Right lobe of liver (tissue), 6 donors: Measurements from ENCODE around the gene TOR1AIP2. TPM values are rescaled to one million over a fixed set of nuclear protein-coding genes. Genes with fewer than 3 reads are reported as not detected.

ENCODE experiments used
- ATAC-seq, 4 donors: fragments of 200-7000 bp; cut with Tn5 transposase; one replicate each; pipeline ENCODE4 v1.9.1; 2020; ENCODE audit warnings: mild to moderate bottlenecking in 4 of 4, moderate library complexity in 4 of 4
- DNase-seq, 3 donors: peaks; one replicate each; pipeline ENCODE4 v3.0.0-alpha.2; 2020
- H3K27ac ChIP-seq, 3 donors: fragments of 200-600 bp; one replicate each; pipeline ENCODE4 v1.8.0; 2022
- H3K27me3 ChIP-seq, 2 donors: fragments of 200-600 bp; one replicate each; pipeline ENCODE4 v1.8.0; 2022
- H3K36me3 ChIP-seq, 4 donors: fragments of 200-600 bp; sonication (generic) in 1 of 4; one replicate each; pipeline versions ENCODE4 v1.5.1 to v1.8.0; 2017 to 2022; ENCODE audit warnings: control low read depth in 1 of 4
- H3K4me1 ChIP-seq, 4 donors: fragments of 200-600 bp; sonication (generic) in 1 of 4; one replicate each; pipeline versions ENCODE4 v1.5.1 to v1.8.0; 2017 to 2022; ENCODE audit warnings: control low read depth in 1 of 4
- H3K4me3 ChIP-seq, 3 donors: fragments of 200-600 bp; one replicate each; pipeline ENCODE4 v1.8.0; 2022
- H3K9me3 ChIP-seq, 4 donors: fragments of 200-600 bp; sonication (generic) in 1 of 4; one replicate each; pipeline versions ENCODE4 v1.5.1 to v1.8.0; 2017 to 2022; ENCODE audit warnings: control low read depth in 1 of 4
- CTCF ChIP-seq, 4 donors: fragments of 200-600 bp in 3 of 4; fragments of 450-650 bp in 1 of 4; IDR thresholded peaks; one replicate each; pipeline versions ENCODE4 v1.5.1 to v1.8.0; 2016 to 2022; ENCODE audit warnings: antibody characterized with exemption in 4 of 4, mild to moderate bottlenecking in 2 of 4
- POLR2A ChIP-seq: fragments of 450-650 bp; IDR thresholded peaks from one replicate; pipeline ENCODE4 v1.6.1; 2017; ENCODE audit warnings: antibody characterized with exemption, mild to moderate bottlenecking
- WGBS: methylation state at CpG from one replicate; pipeline ENCODE4 v1.1.6; 2018; ENCODE audit warnings: low coverage, low lambda C conversion rate; ENCODE audit not compliant: insufficient coverage; ENCODE audit errors: missing lambda C conversion rate; 5-methylcytosine and 5-hydroxymethylcytosine counted together
- intact Hi-C, 2 donors: fragments of 100-400 bp; cut with DNase I; formaldehyde crosslinking; loops; one replicate each; pipeline versions ENCODE4 v1.11.2 to v1.14.1; 2022
- total RNA-seq, 6 experiments: library from RNA; depleted of rRNA in 2 of 6; stranded (reverse); fragments of >200 nt in 2 of 6; fragmentation: NEBNext Ultra II Directional in 3 of 6; extraction: Animal tissue kit (Norgen Biotek cat#: 25700) in 3 of 6; gene quantifications; one replicate each; pipeline versions ENCODE4 v1.1.0 to v1.2.4, GENCODE V29; 2016 to 2023
- donor health status: DM: no; HTN: yes; CAD: no.
- donor health status: DM: no; HTN: no; CAD: no.
- donor health status: DM: no; HTN: no; CAD: no.
- donor health status: DM: no; HTN: yes; CAD: no.
- donor health status: DM: no; HTN: yes; CAD: no.

TOR1AIP2 gene
- total RNA-seq, 6 experiments from 2014 or later, result 73.3 to 140 (median 90.4) TPM

GRCh38 chr1:179883040-179883744 lies 5.6 kb upstream of the TOR1AIP2 start:
- Histone ChIP-seq H3K27me3 (no peaks in the 10 kb centered on the region), H3K36me3 (peaks cover 0 to 29% (median 4%) of the 10 kb centered on the region in 4 donors), H3K4me1 (peaks cover 0 to 50% (median 6%) of the 10 kb centered on the region in 4 donors), H3K9me3 (no peaks in the 10 kb centered on the region), H3K27ac (peak overlapping the region; percentile 99), H3K4me3 (peak overlapping the region; percentile 62 to 80 (median 77))
- ATAC-seq (peak in 1 of 4 donors; percentile 2), DNase-seq (peak in 1 of 3 donors; percentile 73)
- TF ChIP-seq POLR2A (no peak), CTCF (IDR thresholded peaks at IDR 0.05) (no peak)
- intact Hi-C loops, result no loop called here
- WGBS, result under 1% methylated on average over 8 of the region's 26 CpGs

GRCh38 chr1:179882253-179883039 lies 4.8 kb upstream of the TOR1AIP2 start, which contains the start of gene TOR1AIP1:
TOR1AIP1 (plus strand) TSS chr1:179882285; CDS start chr1:179882503, 218 bp downstream.
- ATAC-seq, result peak; percentile 81 to 90 (median 86)
- WGBS, result 0% methylated on average over 6 of the region's 72 CpGs
- Histone ChIP-seq H3K27me3 (no peaks in the 10 kb centered on the region), H3K9me3 (no peaks in the 10 kb centered on the region), H3K36me3 (peaks cover 0 to 29% (median 4%) of the 10 kb centered on the region in 4 donors), H3K27ac (peak within 1 kb of the TSS; percentile 99), H3K4me1 (peaks cover 0 to 48% (median 7%) of the 10 kb centered on the region in 4 donors), H3K4me3 (peak within 1 kb of the TSS; percentile 62 to 80 (median 77))
- peak; percentile 96 to 98 (median 97) for DNase-seq
- intact Hi-C loops, result no loop called here
- TF ChIP-seq CTCF (IDR thresholded peaks at IDR 0.05), result peak; percentile 32 to 72 (median 35)
- TF ChIP-seq POLR2A, result peak; percentile 89

DNA sequence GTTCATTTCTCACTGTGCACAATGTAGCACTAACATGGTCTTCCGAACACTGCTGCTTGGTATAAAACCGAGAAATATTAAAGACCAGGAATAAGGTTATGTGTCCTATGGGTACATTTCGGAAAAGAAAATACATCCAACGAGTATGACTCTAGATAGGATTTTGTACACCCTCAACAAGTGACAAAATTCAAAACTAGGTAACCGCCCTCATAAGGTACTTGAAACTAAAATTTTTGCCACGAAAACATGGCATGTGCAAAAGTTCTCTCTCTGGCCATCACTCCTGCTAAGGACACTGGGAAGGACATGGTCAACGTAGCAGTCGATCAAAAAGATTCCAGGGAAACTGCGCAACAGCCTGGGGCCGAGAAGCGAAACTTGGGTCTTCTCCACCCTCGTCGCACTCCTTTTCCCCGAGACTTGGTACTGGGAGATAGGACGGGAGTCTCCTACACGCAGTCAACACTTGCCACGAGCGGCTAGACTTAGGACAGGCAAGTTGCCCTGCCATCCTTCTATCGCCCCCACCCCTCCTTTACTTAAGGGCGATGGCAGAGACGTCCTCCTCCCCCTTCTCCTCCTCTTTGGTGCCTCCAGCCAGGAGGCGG lies 4.1 kb upstream of the TOR1AIP2 start:
- 1% methylated on average over 22 of the region's 22 CpGs for WGBS
- Histone ChIP-seq H3K27ac (peak overlapping the region; percentile 99), H3K4me3 (peak overlapping the region; percentile 62 to 80 (median 77)), H3K9me3 (no peaks in the 10 kb centered on the region), H3K27me3 (no peaks in the 10 kb centered on the region), H3K36me3 (peaks cover 0 to 26% (median 4%) of the 10 kb centered on the region in 4 donors), H3K4me1 (peaks cover 0 to 48% (median 7%) of the 10 kb centered on the region in 4 donors)
- ATAC-seq (no peak), DNase-seq (peak in 1 of 3 donors; percentile 87)
- TF ChIP-seq POLR2A, result no peak
- intact Hi-C loops, result no loop called here

DNA sequence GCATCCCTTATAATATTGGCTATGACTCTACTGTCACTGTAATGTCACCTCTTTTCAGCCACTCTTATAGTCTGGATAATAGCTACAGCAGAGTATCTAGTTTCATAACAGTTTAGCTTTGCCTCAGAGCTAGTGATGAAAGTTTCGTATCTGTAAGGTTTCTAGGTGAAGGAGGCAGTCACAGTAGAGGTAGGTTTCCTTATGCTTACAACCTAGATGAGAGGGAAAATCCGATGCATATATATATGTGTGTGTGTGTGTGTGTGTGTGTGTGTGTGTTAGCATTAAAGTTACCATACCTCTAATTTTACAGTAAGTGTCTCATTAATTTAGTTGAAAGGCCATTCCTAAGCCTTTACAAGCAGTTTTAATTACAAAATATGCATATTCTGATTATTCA lies 2.2 kb upstream of the TOR1AIP2 start:
- intact Hi-C loops, result no loop called here
- Histone ChIP-seq H3K36me3 (peaks cover 0 to 8% (median 0%) of the 10 kb centered on the region in 4 donors), H3K9me3 (no peaks in the 10 kb centered on the region), H3K4me3 (no peak overlapping the region), H3K27ac (no peak overlapping the region), H3K4me1 (peaks cover 0 to 48% (median 10%) of the 10 kb centered on the region in 4 donors), H3K27me3 (no peaks in the 10 kb centered on the region)
- WGBS, result 61% methylated on average over 2 of the region's 2 CpGs
- no peak for TF ChIP-seq POLR2A
- no peak for TF ChIP-seq CTCF (IDR thresholded peaks at IDR 0.05)
- ATAC-seq (no peak), DNase-seq (no peak)
